ENCODE results near the gene NR1H4.
"Not testable (repeated sequence)": the region's sequence is repeated elsewhere in the genome, so short reads cannot be mapped to it uniquely, and the experiment has no call there.

DNA sequence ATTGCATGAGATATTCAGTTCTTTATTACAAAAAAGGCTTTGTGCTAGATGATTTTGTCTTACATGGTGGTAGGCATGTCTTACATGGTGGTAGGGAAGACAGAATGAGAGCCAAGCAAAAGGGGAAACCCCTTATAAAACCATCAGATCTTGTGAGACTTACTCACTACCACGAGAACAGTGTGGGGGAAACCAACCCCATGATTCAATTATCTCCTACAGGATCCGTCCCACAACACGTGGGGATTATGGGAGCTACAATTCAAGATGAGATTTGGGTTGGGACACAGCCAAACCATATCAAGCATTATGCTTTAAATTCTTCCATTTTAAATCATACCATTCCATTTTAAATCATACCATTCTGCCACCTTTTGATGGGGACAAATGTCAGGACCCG, 29.1 kb downstream of the NR1H4 start:
- TF ChIP-seq JUN (CRISPR knock-in tag; IDR thresholded peaks at IDR 0.05); SMAD3 (CRISPR knock-in tag; IDR thresholded peaks at IDR 0.05; ENCODE audit: borderline replicate concordance); ZNF232 (CRISPR knock-in tag; IDR thresholded peaks at IDR 0.05); GABPB1 (CRISPR knock-in tag; IDR thresholded peaks at IDR 0.05); ELF4 (CRISPR knock-in tag; IDR thresholded peaks at IDR 0.05; ENCODE audit: low read depth); CREB1 (CRISPR knock-in tag; IDR thresholded peaks at IDR 0.05); NR3C1 (CRISPR knock-in tag; conservative IDR thresholded peaks at IDR 0.05; ENCODE audit: low read depth): not testable (repeated sequence)
- TF ChIP-seq, protein P1, sequence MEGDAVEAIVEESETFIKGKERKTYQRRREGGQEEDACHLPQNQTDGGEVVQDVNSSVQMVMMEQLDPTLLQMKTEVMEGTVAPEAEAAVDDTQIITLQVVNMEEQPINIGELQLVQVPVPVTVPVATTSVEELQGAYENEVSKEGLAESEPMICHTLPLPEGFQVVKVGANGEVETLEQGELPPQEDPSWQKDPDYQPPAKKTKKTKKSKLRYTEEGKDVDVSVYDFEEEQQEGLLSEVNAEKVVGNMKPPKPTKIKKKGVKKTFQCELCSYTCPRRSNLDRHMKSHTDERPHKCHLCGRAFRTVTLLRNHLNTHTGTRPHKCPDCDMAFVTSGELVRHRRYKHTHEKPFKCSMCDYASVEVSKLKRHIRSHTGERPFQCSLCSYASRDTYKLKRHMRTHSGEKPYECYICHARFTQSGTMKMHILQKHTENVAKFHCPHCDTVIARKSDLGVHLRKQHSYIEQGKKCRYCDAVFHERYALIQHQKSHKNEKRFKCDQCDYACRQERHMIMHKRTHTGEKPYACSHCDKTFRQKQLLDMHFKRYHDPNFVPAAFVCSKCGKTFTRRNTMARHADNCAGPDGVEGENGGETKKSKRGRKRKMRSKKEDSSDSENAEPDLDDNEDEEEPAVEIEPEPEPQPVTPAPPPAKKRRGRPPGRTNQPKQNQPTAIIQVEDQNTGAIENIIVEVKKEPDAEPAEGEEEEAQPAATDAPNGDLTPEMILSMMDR (IDR thresholded peaks at IDR 0.05) = not testable (repeated sequence)
- TF ChIP-seq, protein P2, sequence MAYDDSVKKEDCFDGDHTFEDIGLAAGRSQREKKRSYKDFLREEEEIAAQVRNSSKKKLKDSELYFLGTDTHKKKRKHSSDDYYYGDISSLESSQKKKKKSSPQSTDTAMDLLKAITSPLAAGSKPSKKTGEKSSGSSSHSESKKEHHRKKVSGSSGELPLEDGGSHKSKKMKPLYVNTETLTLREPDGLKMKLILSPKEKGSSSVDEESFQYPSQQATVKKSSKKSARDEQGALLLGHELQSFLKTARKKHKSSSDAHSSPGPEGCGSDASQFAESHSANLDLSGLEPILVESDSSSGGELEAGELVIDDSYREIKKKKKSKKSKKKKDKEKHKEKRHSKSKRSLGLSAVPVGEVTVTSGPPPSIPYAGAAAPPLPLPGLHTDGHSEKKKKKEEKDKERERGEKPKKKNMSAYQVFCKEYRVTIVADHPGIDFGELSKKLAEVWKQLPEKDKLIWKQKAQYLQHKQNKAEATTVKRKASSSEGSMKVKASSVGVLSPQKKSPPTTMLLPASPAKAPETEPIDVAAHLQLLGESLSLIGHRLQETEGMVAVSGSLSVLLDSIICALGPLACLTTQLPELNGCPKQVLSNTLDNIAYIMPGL (CRISPR knock-in tag; IDR thresholded peaks at IDR 0.05) = not testable (repeated sequence)
- TF ChIP-seq, protein P3, sequence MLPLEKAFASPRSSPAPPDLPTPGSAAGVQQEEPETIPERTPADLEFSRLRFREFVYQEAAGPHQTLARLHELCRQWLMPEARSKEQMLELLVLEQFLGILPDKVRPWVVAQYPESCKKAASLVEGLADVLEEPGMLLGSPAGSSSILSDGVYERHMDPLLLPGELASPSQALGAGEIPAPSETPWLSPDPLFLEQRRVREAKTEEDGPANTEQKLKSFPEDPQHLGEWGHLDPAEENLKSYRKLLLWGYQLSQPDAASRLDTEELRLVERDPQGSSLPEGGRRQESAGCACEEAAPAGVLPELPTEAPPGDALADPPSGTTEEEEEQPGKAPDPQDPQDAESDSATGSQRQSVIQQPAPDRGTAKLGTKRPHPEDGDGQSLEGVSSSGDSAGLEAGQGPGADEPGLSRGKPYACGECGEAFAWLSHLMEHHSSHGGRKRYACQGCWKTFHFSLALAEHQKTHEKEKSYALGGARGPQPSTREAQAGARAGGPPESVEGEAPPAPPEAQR (CRISPR knock-in tag; IDR thresholded peaks at IDR 0.05) = not testable (repeated sequence)
- TF ChIP-seq, protein P4, sequence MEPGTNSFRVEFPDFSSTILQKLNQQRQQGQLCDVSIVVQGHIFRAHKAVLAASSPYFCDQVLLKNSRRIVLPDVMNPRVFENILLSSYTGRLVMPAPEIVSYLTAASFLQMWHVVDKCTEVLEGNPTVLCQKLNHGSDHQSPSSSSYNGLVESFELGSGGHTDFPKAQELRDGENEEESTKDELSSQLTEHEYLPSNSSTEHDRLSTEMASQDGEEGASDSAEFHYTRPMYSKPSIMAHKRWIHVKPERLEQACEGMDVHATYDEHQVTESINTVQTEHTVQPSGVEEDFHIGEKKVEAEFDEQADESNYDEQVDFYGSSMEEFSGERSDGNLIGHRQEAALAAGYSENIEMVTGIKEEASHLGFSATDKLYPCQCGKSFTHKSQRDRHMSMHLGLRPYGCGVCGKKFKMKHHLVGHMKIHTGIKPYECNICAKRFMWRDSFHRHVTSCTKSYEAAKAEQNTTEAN (CRISPR knock-in tag; IDR thresholded peaks at IDR 0.05) = not testable (repeated sequence)
- TF ChIP-seq, protein P5, sequence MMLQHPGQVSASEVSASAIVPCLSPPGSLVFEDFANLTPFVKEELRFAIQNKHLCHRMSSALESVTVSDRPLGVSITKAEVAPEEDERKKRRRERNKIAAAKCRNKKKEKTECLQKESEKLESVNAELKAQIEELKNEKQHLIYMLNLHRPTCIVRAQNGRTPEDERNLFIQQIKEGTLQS (CRISPR knock-in tag; conservative IDR thresholded peaks at IDR 0.05) = not testable (repeated sequence)

Measured in WTC11 (cell line).